HCT116 (cell line): ENCODE measurements around the gene STK32C. TPM values are rescaled to one million over a fixed set of nuclear protein-coding genes. Genes with fewer than 3 reads are reported as not detected.

Source experiments
- ATAC-seq: fragments of 200-7000 bp; cut with Tn5 transposase; 2 replicates; pipeline ENCODE4 v1.9.1; 2020; ENCODE audit warnings: mild to moderate bottlenecking, moderate library complexity
- BruUV-seq: library from RNA; stranded (reverse); fragments of 400-500 nt; replicated peaks from 2 replicates; lab custom pipeline; 2021; lab: Mats Ljungman, UMichigan
- CTCF ChIA-PET: fragments of 300-600 bp; sonication (Branson Sonifier 250); formaldehyde crosslinking; loops from one replicate; lab custom pipeline; 2021; ENCODE audit warnings: antibody characterized with exemption; lab: Charles Lee
- POLR2A ChIA-PET: fragments of 300-600, 350-600 bp; sonication (Branson Sonifier 250); formaldehyde crosslinking; loops from one replicate; lab custom pipeline; 2021; ENCODE audit warnings: antibody characterized with exemption; lab: Charles Lee
- RAD21 ChIA-PET, 2 experiments: fragments of 300-600 bp; sonication (Branson Sonifier 250); formaldehyde crosslinking; loops; one replicate each; lab custom pipeline; 2023; ENCODE audit warnings: low total read pairs in 2 of 2; ENCODE audit not compliant: uncharacterized antibody in 2 of 2, unreplicated experiment in 2 of 2, low non-redundant PET in 1 of 2; lab: Charles Lee
- DNase-seq: peaks from one replicate; pipeline ENCODE4 v3.0.0-alpha.2; 2010; ENCODE audit warnings: low read depth, low spot score
- H2AFZ ChIP-seq: fragments of 200-600 bp; shearing (Covaris generic), sonication (generic); 2 replicates; pipeline ENCODE4 v1.6.1; 2017; ENCODE audit warnings: low read depth, mixed run types, mixed read lengths, antibody characterized with exemption, low read length; ENCODE audit not compliant: poor library complexity, severe bottlenecking
- H3K27ac ChIP-seq: 2 replicates; pipeline ENCODE4 v1.5.1; 2012; ENCODE audit warnings: low read depth, low read length
- H3K27me3 ChIP-seq: fragments of 200-600 bp; sonication (generic); 2 replicates; pipeline ENCODE4 v1.6.1; 2016; ENCODE audit warnings: mixed run types, low read length, mixed read lengths; ENCODE audit not compliant: insufficient read depth
- H3K36me3 ChIP-seq, 2 experiments: fragments of 200-500 bp in 1 of 2; fragments of 200-600 bp in 1 of 2; sonication (Bioruptor generic) in 1 of 2; sonication (generic) in 1 of 2; 2 replicates each; pipeline versions ENCODE4 v1.5.1 to v1.6.1; 2014 to 2016; ENCODE audit warnings: low read length in 2 of 2, inconsistent platforms in 1 of 2, mixed read lengths in 1 of 2, mixed run types in 1 of 2; ENCODE audit not compliant: insufficient read depth in 2 of 2, control insufficient read depth in 1 of 2
- H3K4me1 ChIP-seq, 2 experiments: fragments of 200-600 bp in 1 of 2; sonication (generic) in 1 of 2; 2 replicates each; pipeline versions ENCODE4 v1.5.1 to v1.6.1; 2012 to 2017; ENCODE audit warnings: low read length in 2 of 2, inconsistent platforms in 1 of 2, mild to moderate bottlenecking in 1 of 2, mixed read lengths in 1 of 2, mixed run types in 1 of 2, moderate library complexity in 1 of 2; ENCODE audit not compliant: insufficient read depth in 2 of 2, control insufficient read depth in 1 of 2
- H3K4me2 ChIP-seq: fragments of 200-600 bp; sonication (generic); 2 replicates; pipeline ENCODE4 v1.6.1; 2017; ENCODE audit warnings: mixed run types, low read length, mixed read lengths
- H3K4me3 ChIP-seq, 2 experiments: fragments of 200-600 bp in 1 of 2; sonication (generic) in 1 of 2; replicated peaks in 1 of 2; 2 replicates each; pipeline ENCODE4 v1.5.1; 2011 to 2016; ENCODE audit warnings: low read length in 2 of 2, control low read depth in 1 of 2, low read depth in 1 of 2, mild to moderate bottlenecking in 1 of 2, mixed read lengths in 1 of 2, mixed run types in 1 of 2
- H3K79me2 ChIP-seq: fragments of 200-600 bp; sonication (generic); 2 replicates; pipeline ENCODE4 v1.6.1; 2017; ENCODE audit warnings: mild to moderate bottlenecking, mixed run types, low read length, moderate library complexity, mixed read lengths; ENCODE audit not compliant: insufficient read depth
- H3K9ac ChIP-seq: fragments of 200-600 bp; sonication (generic); 2 replicates; pipeline ENCODE4 v1.6.1; 2016; ENCODE audit warnings: low read length, mixed read lengths
- H3K9me2 ChIP-seq: fragments of 200-600 bp; sonication (generic), shearing (Covaris generic); 2 replicates; pipeline ENCODE4 v1.6.1; 2017; ENCODE audit warnings: mixed run types, mild to moderate bottlenecking, moderate library complexity; ENCODE audit not compliant: insufficient read depth
- H3K9me3 ChIP-seq, 2 experiments: fragments of 200-500 bp in 1 of 2; fragments of 200-600 bp in 1 of 2; sonication (Bioruptor generic) in 1 of 2; sonication (generic) in 1 of 2; 2 replicates each; pipeline ENCODE4 v1.6.1; 2014 to 2017; ENCODE audit warnings: low read length in 2 of 2, mixed read lengths in 2 of 2, inconsistent platforms in 1 of 2, low read depth in 1 of 2, mild to moderate bottlenecking in 1 of 2, mixed run types in 1 of 2, moderate library complexity in 1 of 2; ENCODE audit not compliant: control insufficient read depth in 1 of 2, insufficient read depth in 1 of 2
- H4K20me1 ChIP-seq: fragments of 200-600 bp; sonication (generic), shearing (Covaris generic); 2 replicates; pipeline ENCODE4 v1.6.1; 2017; ENCODE audit warnings: mixed run types, mild to moderate bottlenecking, moderate library complexity; ENCODE audit not compliant: insufficient read depth
- ELF1 ChIP-seq: IDR thresholded peaks from 2 replicates; pipeline ENCODE4 v1.6.1; 2012; ENCODE audit warnings: low read depth, borderline replicate concordance
- EZH2 ChIP-seq: fragments of 200-600 bp; sonication (generic); IDR thresholded peaks from 2 replicates; pipeline ENCODE4 v1.6.1; 2017; ENCODE audit warnings: antibody characterized with exemption, mixed run types
- FOSL1 ChIP-seq: IDR thresholded peaks from 2 replicates; pipeline ENCODE4 v1.6.1; 2012; ENCODE audit warnings: low read depth
- POLR2A ChIP-seq: IDR thresholded peaks from 2 replicates; pipeline ENCODE4 v1.7.0; 2011; ENCODE audit warnings: borderline replicate concordance; ENCODE audit not compliant: insufficient read depth, insufficient read length; ENCODE audit errors: extremely low read depth
- POLR2AphosphoS5 ChIP-seq: IDR thresholded peaks from 2 replicates; pipeline ENCODE4 v1.6.1; 2011; ENCODE audit warnings: mild to moderate bottlenecking, low read depth, low read length, moderate library complexity
- SIN3A ChIP-seq: IDR thresholded peaks from 2 replicates; pipeline ENCODE4 v1.6.1; 2012; ENCODE audit warnings: low read depth
- SRF ChIP-seq: IDR thresholded peaks from 2 replicates; pipeline ENCODE4 v1.6.1; 2012; ENCODE audit warnings: low read depth
- YY1 ChIP-seq: IDR thresholded peaks from 2 replicates; pipeline ENCODE4 v1.6.1; 2011; ENCODE audit warnings: low read length, low read depth, moderate library complexity, mild to moderate bottlenecking; ENCODE audit not compliant: insufficient replicate concordance; ENCODE audit errors: extremely low read depth
- ZFX ChIP-seq: fragments of 450-650 bp; IDR thresholded peaks from 2 replicates; pipeline ENCODE4 v1.6.1; 2017
- intact Hi-C: fragments of 100-400 bp; cut with micrococcal nuclease; formaldehyde crosslinking; loops from 2 replicates; pipeline ENCODE4 v1.10.0; 2022
- total RNA-seq: library from RNA; stranded (reverse); gene quantifications from one replicate; pipeline ENCODE4 v1.2.1, GENCODE V29; 2021; ENCODE audit not compliant: unreplicated experiment
- TF ChIP-seq, protein P1 (sequence below), 3 experiments: fragments of 200-600 bp in 1 of 3; sonication (generic) in 1 of 3; IDR thresholded peaks in 2 of 3; conservative IDR thresholded peaks in 1 of 3; 2 replicates each; pipeline ENCODE4 v1.5.1; 2012 to 2017; ENCODE audit warnings: low read depth in 2 of 3, low read length in 2 of 3, antibody characterized with exemption in 1 of 3, borderline replicate concordance in 1 of 3, control low read depth in 1 of 3, mild to moderate bottlenecking in 1 of 3, mixed read lengths in 1 of 3, mixed run types in 1 of 3, moderate library complexity in 1 of 3; ENCODE audit not compliant: insufficient read depth in 1 of 3
- TF ChIP-seq, protein P2 (sequence below): IDR thresholded peaks from 2 replicates; pipeline ENCODE4 v1.6.1; 2011; ENCODE audit warnings: mild to moderate bottlenecking, low read length, moderate library complexity; ENCODE audit not compliant: insufficient replicate concordance; ENCODE audit errors: extremely low read depth
- TF ChIP-seq, protein P3 (sequence below): IDR thresholded peaks from 2 replicates; pipeline ENCODE4 v1.6.1; 2012

Gene STK32C
- total RNA-seq, 1 experiment from 2014 or later, result 29.7 TPM

DNA sequence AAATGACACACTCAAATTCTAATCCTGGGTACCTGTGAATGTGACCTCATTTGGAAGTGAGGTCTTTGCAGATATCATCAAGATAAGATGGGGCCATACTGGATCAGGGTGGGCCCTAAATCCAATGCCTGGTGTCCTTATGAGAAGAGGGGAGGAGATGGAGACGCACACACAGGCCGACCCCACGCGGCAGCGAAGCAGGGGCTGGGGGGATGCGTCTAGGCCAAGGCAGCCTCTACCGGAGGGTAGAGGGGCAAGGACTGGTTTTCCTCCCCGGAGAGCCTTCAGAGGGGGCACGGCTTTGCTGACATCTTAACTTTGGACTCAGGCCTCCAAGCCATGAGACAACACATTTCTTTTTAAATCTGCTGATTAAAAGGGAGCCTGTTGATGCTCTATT is 87.7 kb downstream of the STK32C start:
- Histone ChIP-seq H3K79me2 (no peaks in the 10 kb centered on the region), H3K9me3 (no peaks in the 10 kb centered on the region), H3K4me1 (no peaks in the 10 kb centered on the region)
- BruUV-seq, result no TSS peak
- no peak for TF ChIP-seq POLR2A
- no peak for TF ChIP-seq FOSL1
- no peak for TF ChIP-seq SRF
- TF ChIP-seq, protein P1, sequence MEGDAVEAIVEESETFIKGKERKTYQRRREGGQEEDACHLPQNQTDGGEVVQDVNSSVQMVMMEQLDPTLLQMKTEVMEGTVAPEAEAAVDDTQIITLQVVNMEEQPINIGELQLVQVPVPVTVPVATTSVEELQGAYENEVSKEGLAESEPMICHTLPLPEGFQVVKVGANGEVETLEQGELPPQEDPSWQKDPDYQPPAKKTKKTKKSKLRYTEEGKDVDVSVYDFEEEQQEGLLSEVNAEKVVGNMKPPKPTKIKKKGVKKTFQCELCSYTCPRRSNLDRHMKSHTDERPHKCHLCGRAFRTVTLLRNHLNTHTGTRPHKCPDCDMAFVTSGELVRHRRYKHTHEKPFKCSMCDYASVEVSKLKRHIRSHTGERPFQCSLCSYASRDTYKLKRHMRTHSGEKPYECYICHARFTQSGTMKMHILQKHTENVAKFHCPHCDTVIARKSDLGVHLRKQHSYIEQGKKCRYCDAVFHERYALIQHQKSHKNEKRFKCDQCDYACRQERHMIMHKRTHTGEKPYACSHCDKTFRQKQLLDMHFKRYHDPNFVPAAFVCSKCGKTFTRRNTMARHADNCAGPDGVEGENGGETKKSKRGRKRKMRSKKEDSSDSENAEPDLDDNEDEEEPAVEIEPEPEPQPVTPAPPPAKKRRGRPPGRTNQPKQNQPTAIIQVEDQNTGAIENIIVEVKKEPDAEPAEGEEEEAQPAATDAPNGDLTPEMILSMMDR (IDR thresholded peaks at IDR 0.05 in 2 of 3, conservative IDR thresholded peaks at IDR 0.05 in 1 of 3; ENCODE audit: borderline replicate concordance in 1 of 3, insufficient read depth in 1 of 3, low read depth in 2 of 3, low read length in 2 of 3), result no peak
- TF ChIP-seq ELF1, result no peak
- TF ChIP-seq, protein P2, sequence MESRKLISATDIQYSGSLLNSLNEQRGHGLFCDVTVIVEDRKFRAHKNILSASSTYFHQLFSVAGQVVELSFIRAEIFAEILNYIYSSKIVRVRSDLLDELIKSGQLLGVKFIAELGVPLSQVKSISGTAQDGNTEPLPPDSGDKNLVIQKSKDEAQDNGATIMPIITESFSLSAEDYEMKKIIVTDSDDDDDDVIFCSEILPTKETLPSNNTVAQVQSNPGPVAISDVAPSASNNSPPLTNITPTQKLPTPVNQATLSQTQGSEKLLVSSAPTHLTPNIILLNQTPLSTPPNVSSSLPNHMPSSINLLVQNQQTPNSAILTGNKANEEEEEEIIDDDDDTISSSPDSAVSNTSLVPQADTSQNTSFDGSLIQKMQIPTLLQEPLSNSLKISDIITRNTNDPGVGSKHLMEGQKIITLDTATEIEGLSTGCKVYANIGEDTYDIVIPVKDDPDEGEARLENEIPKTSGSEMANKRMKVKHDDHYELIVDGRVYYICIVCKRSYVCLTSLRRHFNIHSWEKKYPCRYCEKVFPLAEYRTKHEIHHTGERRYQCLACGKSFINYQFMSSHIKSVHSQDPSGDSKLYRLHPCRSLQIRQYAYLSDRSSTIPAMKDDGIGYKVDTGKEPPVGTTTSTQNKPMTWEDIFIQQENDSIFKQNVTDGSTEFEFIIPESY, result no peak
- no peak for TF ChIP-seq EZH2
- no peak for TF ChIP-seq SIN3A
- no peak for TF ChIP-seq YY1
- TF ChIP-seq POLR2AphosphoS5, result no peak
- TF ChIP-seq ZFX, result no peak
- TF ChIP-seq, protein P3, sequence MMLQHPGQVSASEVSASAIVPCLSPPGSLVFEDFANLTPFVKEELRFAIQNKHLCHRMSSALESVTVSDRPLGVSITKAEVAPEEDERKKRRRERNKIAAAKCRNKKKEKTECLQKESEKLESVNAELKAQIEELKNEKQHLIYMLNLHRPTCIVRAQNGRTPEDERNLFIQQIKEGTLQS, result no peak
- TF ChIP-seq, all 23 proteins: peak for 0
- Histone ChIP-seq H2AFZ (no peak overlapping the region), H3K9ac (no peak overlapping the region), H3K4me2 (no peak overlapping the region), H3K9me2 (no peaks in the 10 kb centered on the region), H3K27ac (no peak overlapping the region), H4K20me1 (no peaks in the 10 kb centered on the region), H3K27me3 (no peaks in the 10 kb centered on the region), H3K4me3 (no peak overlapping the region), H3K36me3 (no peaks in the 10 kb centered on the region)
- ChIA-PET RAD21 (no interaction called here), POLR2A (no interaction called here), CTCF (no interaction called here)
- DNase-seq (no peak), ATAC-seq (no peak)
- intact Hi-C loops, result no loop called here
